CD4-positive, alpha-beta T cell treated with Interleukin-1 beta for 1 hour (primary cell): ENCODE measurements around the gene RNF26.
"Not testable (repeated sequence)": the region's sequence is repeated elsewhere in the genome, so short reads cannot be mapped to it uniquely, and the experiment has no call there.

ENCODE experiments used
- DNase-seq, 2 donors: peaks; one replicate each; pipeline ENCODE4 v3.0.0-alpha.2; 2020 to 2022

RNF26 gene

GRCh38 chr11:119372260-119373058 lies 38.1 kb downstream of the RNF26 start:
- no peak for DNase-seq

GRCh38 chr11:119373059-119373920 lies 39.0 kb downstream of the RNF26 start:
- DNase-seq: no peak

GRCh38 chr11:119373921-119374631 lies 39.7 kb downstream of the RNF26 start:
- peak; percentile 40 to 55 for DNase-seq

GRCh38 chr11:119374632-119375336 lies 40.5 kb downstream of the RNF26 start:
- DNase-seq: no peak

- no peak for DNase-seq
Measured at GRCh38 chr11:119375337-119376196, 41.2 kb downstream of the RNF26 start.

- DNase-seq: no peak
Measured at GRCh38 chr11:119376197-119376847, 42.0 kb downstream of the RNF26 start.

- no peak for DNase-seq
Measured at GRCh38 chr11:119377112-119377901, 43.0 kb downstream of the RNF26 start.

GRCh38 chr11:119377961-119378667 lies 43.8 kb downstream of the RNF26 start:
- DNase-seq: no peak

- no peak for DNase-seq
Measured at GRCh38 chr11:119378851-119379465, 44.6 kb downstream of the RNF26 start.

- DNase-seq: no peak
Measured at GRCh38 chr11:119380160-119380826, 46.0 kb downstream of the RNF26 start.

GRCh38 chr11:119380827-119381180 lies 46.5 kb downstream of the RNF26 start:
- no peak for DNase-seq

- DNase-seq: peak; percentile 96 to 97
Measured at GRCh38 chr11:119381181-119381988, 47.1 kb downstream of the RNF26 start, which contains the start of gene USP2. Gene USP2, minus strand, starts transcription at chr11:119381690. Its CDS starts 8,210 bp downstream, at chr11:119373480.

- DNase-seq: no peak
Measured at GRCh38 chr11:119382101-119382500, 47.8 kb downstream of the RNF26 start.

GRCh38 chr11:119382513-119382912 lies 48.2 kb downstream of the RNF26 start:
- DNase-seq: not testable (repeated sequence)

- DNase-seq: no peak
Measured at GRCh38 chr11:119384332-119384731, 50.0 kb downstream of the RNF26 start.
